NCI-H748 (cell line): Measurements from ENCODE around the gene TSFM.
"Not testable (repeated sequence)": the region's sequence is repeated elsewhere in the genome, so short reads cannot be mapped to it uniquely, and the experiment has no call there.

ENCODE experiments used
- DNase-seq: peaks from one replicate; lab custom pipeline; 2025; ENCODE audit not compliant: unreplicated experiment; lab: John Stamatoyannopoulos, UW

Gene TSFM

GRCh38 chr12:57813971-57814772 is 31.6 kb downstream of the TSFM start:
- no peak for DNase-seq

- DNase-seq = peak; percentile 49
Measured at GRCh38 chr12:57815177-57816000, 32.8 kb downstream of the TSFM start.

GRCh38 chr12:57816001-57816854 is 33.6 kb downstream of the TSFM start:
- DNase-seq = no peak

GRCh38 chr12:57816855-57817151 is 34.2 kb downstream of the TSFM start:
- DNase-seq = no peak

GRCh38 chr12:57817261-57817989 is 34.8 kb downstream of the TSFM start:
- no peak for DNase-seq

- DNase-seq = not testable (repeated sequence)
Measured at GRCh38 chr12:57817990-57818331, 35.4 kb downstream of the TSFM start.

GRCh38 chr12:57820119-57820518 is 37.5 kb downstream of the TSFM start:
- not testable (repeated sequence) for DNase-seq

- not testable (repeated sequence) for DNase-seq
Measured at GRCh38 chr12:57821015-57821414, 38.4 kb downstream of the TSFM start.

GRCh38 chr12:57821474-57822214 is 39.1 kb downstream of the TSFM start:
- no peak for DNase-seq

- DNase-seq = no peak
Measured at GRCh38 chr12:57822392-57823130, 40.0 kb downstream of the TSFM start.

GRCh38 chr12:57823131-57823907 is 40.7 kb downstream of the TSFM start:
- no peak for DNase-seq

- DNase-seq = no peak
Measured at GRCh38 chr12:57823908-57824640, 41.5 kb downstream of the TSFM start.

GRCh38 chr12:57825451-57825850 is 42.9 kb downstream of the TSFM start:
- DNase-seq = no peak

- no peak for DNase-seq
Measured at GRCh38 chr12:57826400-57826799, 43.8 kb downstream of the TSFM start.

- no peak for DNase-seq
Measured at GRCh38 chr12:57826966-57827365, 44.4 kb downstream of the TSFM start.

- no peak for DNase-seq
Measured at GRCh38 chr12:57829025-57829777, 46.6 kb downstream of the TSFM start.

GRCh38 chr12:57830393-57830792 is 47.8 kb downstream of the TSFM start:
- DNase-seq = no peak
